Osteoblast (primary cell): ENCODE data around the gene SPEF2. TPM values are rescaled to one million over a fixed set of nuclear protein-coding genes. Genes with fewer than 3 reads are reported as not detected.

ENCODE experiments used
- DNase-seq: peaks from one replicate; pipeline ENCODE4 v3.0.0; 2011; ENCODE audit warnings: low spot score, mixed read lengths; ENCODE audit not compliant: insufficient read length; ENCODE audit errors: missing footprints
- H2AFZ ChIP-seq: 2 replicates; pipeline ENCODE4 v1.6.0; 2011; ENCODE audit warnings: mild to moderate bottlenecking, low read length
- H3K27ac ChIP-seq: 2 replicates; pipeline ENCODE4 v1.5.1; 2011; ENCODE audit warnings: mild to moderate bottlenecking, low read depth, low read length, moderate library complexity
- H3K27me3 ChIP-seq: 2 replicates; pipeline ENCODE4 v1.6.0; 2012; ENCODE audit warnings: mild to moderate bottlenecking, control low read depth, inconsistent platforms, low read length, moderate library complexity; ENCODE audit not compliant: insufficient read depth
- H3K36me3 ChIP-seq: 2 replicates; pipeline ENCODE4 v1.5.1; 2011; ENCODE audit warnings: mild to moderate bottlenecking, low read length, control low read depth, moderate library complexity; ENCODE audit not compliant: insufficient read depth
- H3K4me1 ChIP-seq: 2 replicates; pipeline ENCODE4 v1.5.1; 2011; ENCODE audit warnings: mild to moderate bottlenecking, low read length, control low read depth, moderate library complexity; ENCODE audit not compliant: insufficient read depth
- H3K4me2 ChIP-seq: 2 replicates; pipeline ENCODE4 v1.6.0; 2011; ENCODE audit warnings: mild to moderate bottlenecking, low read length; ENCODE audit not compliant: insufficient read depth
- H3K4me3 ChIP-seq: fragments of 200-600 bp; sonication (generic); 3 replicates; pipeline ENCODE4 v1.5.1; 2012; ENCODE audit warnings: mild to moderate bottlenecking, low read length, inconsistent platforms; ENCODE audit not compliant: insufficient read depth
- H3K79me2 ChIP-seq: 2 replicates; pipeline ENCODE4 v1.6.0; 2012; ENCODE audit warnings: mild to moderate bottlenecking, low read length, control low read depth, inconsistent platforms; ENCODE audit not compliant: insufficient read depth
- H3K9me3 ChIP-seq: 2 replicates; pipeline ENCODE4 v1.5.1; 2011; ENCODE audit warnings: low read depth, low read length, control low read depth
- H4K20me1 ChIP-seq: 2 replicates; pipeline ENCODE4 v1.6.0; 2012; ENCODE audit warnings: mild to moderate bottlenecking, low read length, control low read depth; ENCODE audit not compliant: insufficient read depth
- CTCF ChIP-seq: IDR thresholded peaks from 2 replicates; pipeline ENCODE4 v1.5.1; 2011; ENCODE audit warnings: mild to moderate bottlenecking, low read depth, low read length, moderate library complexity; ENCODE audit errors: extremely low read depth
- total RNA-seq: library from RNA; depleted of rRNA; stranded (reverse); fragments of >200 nt; gene quantifications from 2 replicates; pipeline ENCODE4 v1.2.3, GENCODE V29; 2012

SPEF2 gene
- total RNA-seq, 1 donor, result 7.2 TPM

GRCh38 chr5:35651002-35651756 lies 33.5 kb downstream of the SPEF2 start:
- H4K20me1 ChIP-seq, result no peaks in the 10 kb centered on the region
- no peak overlapping the region for H2AFZ ChIP-seq
- no peak overlapping the region for H3K4me3 ChIP-seq
- DNase-seq, result peak; percentile 58
- no peaks in the 10 kb centered on the region for H3K9me3 ChIP-seq
- TF ChIP-seq CTCF, result peak; percentile 76
- no peaks in the 10 kb centered on the region for H3K27me3 ChIP-seq
- no peak overlapping the region for H3K4me2 ChIP-seq
- no peak overlapping the region for H3K27ac ChIP-seq
- H3K36me3 ChIP-seq, result no peaks in the 10 kb centered on the region
- H3K4me1 ChIP-seq, result no peaks in the 10 kb centered on the region
- H3K79me2 ChIP-seq, result no peaks in the 10 kb centered on the region

GRCh38 chr5:35656721-35657120 lies 39.1 kb downstream of the SPEF2 start:
- Histone ChIP-seq H3K4me1 (peaks cover 13% of the 10 kb centered on the region), H4K20me1 (no peaks in the 10 kb centered on the region), H3K27me3 (no peaks in the 10 kb centered on the region), H3K79me2 (no peaks in the 10 kb centered on the region), H3K4me2 (no peak overlapping the region), H3K36me3 (no peaks in the 10 kb centered on the region), H2AFZ (peak overlapping the region; percentile 63), H3K27ac (no peak overlapping the region), H3K9me3 (no peaks in the 10 kb centered on the region), H3K4me3 (no peak overlapping the region)
- no peak for DNase-seq
- no peak for TF ChIP-seq CTCF

- no peak for TF ChIP-seq CTCF
- Histone ChIP-seq H3K27ac (no peak overlapping the region), H3K4me3 (no peak overlapping the region), H2AFZ (no peak overlapping the region), H4K20me1 (no peaks in the 10 kb centered on the region), H3K27me3 (no peaks in the 10 kb centered on the region), H3K36me3 (no peaks in the 10 kb centered on the region), H3K9me3 (no peaks in the 10 kb centered on the region), H3K4me1 (peaks cover 13% of the 10 kb centered on the region), H3K79me2 (no peaks in the 10 kb centered on the region), H3K4me2 (no peak overlapping the region)
- no peak for DNase-seq
These were observed 40.2 kb downstream of the SPEF2 start for GRCh38 chr5:35657877-35658276.

- no peak overlapping the region for H3K27ac ChIP-seq
- no peaks in the 10 kb centered on the region for H3K36me3 ChIP-seq
- no peak for DNase-seq
- peaks cover 13% of the 10 kb centered on the region for H3K4me1 ChIP-seq
- H3K79me2 ChIP-seq, result no peaks in the 10 kb centered on the region
- no peaks in the 10 kb centered on the region for H3K27me3 ChIP-seq
- H2AFZ ChIP-seq, result no peak overlapping the region
- TF ChIP-seq CTCF, result no peak
- no peak overlapping the region for H3K4me2 ChIP-seq
- no peaks in the 10 kb centered on the region for H3K9me3 ChIP-seq
- no peak overlapping the region for H3K4me3 ChIP-seq
- no peaks in the 10 kb centered on the region for H4K20me1 ChIP-seq
These were observed 41.9 kb downstream of the SPEF2 start for GRCh38 chr5:35659556-35659955.
